Choroid plexus epithelial cell (primary cell): ENCODE data around the gene MYH9.

ENCODE experiments used
- DNase-seq: peaks from one replicate; pipeline ENCODE4 v3.0.0-alpha.2; 2010; ENCODE audit warnings: low read depth
- H3K4me3 ChIP-seq: 2 replicates; pipeline ENCODE4 v1.5.1; 2011; ENCODE audit warnings: low read depth, mild to moderate bottlenecking, control low read depth, low read length, moderate library complexity
- CTCF ChIP-seq: conservative IDR thresholded peaks from 2 replicates; pipeline ENCODE4 v1.5.1; 2011; ENCODE audit warnings: low read depth, mild to moderate bottlenecking, control low read depth, inconsistent platforms, low read length, moderate library complexity

MYH9 gene

DNA sequence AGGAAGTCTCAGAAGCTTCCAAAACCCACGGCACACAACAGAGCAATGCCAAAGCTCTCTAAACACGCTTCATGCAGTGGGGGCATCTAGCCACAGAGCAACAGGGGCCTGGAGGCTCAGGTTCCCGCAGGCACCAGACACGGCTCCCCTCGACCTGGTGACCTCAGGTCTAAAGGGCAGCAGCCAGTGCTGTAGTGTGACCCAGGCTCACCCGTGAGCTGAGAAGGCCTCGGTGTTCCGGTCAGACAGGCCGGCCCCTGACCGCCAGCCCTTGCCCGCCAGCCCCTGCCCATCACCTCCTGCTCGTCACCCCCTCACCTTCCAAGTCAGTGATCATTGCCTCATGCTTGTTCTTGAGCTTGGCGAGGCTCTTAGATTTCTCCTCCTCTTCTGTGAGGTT lies 89.2 kb downstream of the MYH9 start:
- DNase-seq, result no peak
- TF ChIP-seq CTCF, result no peak
- H3K4me3 ChIP-seq, result no peak overlapping the region

GRCh38 chr22:36298118-36298517 lies 89.6 kb downstream of the MYH9 start:
- no peak for DNase-seq
- no peak overlapping the region for H3K4me3 ChIP-seq
- no peak for TF ChIP-seq CTCF

DNA sequence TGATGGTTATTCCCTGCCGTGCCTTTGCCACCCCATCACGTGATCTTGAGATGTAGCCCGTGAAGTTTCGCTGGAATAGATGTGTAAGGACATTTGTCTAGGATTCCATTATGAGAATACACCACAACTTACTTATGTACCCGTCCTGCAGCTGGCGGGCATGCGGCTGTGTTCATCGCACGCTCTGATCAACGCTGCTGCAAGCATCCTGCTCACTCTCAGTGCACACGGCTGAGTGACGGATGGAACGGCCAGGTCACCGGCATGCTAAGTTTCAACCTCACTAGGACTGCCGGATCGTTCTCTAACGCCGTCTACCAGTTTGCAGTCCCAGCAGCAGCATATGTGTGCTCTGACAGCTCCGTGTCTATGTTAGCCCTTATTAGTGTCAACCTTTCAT lies 90.2 kb downstream of the MYH9 start:
- TF ChIP-seq CTCF, result no peak
- DNase-seq, result no peak
- no peak overlapping the region for H3K4me3 ChIP-seq

GRCh38 chr22:36296690-36297089 lies 91.1 kb downstream of the MYH9 start:
- DNase-seq, result no peak
- no peak overlapping the region for H3K4me3 ChIP-seq
- TF ChIP-seq CTCF, result no peak

GRCh38 chr22:36295247-36295646 lies 92.5 kb downstream of the MYH9 start:
- no peak for TF ChIP-seq CTCF
- DNase-seq, result no peak

DNA sequence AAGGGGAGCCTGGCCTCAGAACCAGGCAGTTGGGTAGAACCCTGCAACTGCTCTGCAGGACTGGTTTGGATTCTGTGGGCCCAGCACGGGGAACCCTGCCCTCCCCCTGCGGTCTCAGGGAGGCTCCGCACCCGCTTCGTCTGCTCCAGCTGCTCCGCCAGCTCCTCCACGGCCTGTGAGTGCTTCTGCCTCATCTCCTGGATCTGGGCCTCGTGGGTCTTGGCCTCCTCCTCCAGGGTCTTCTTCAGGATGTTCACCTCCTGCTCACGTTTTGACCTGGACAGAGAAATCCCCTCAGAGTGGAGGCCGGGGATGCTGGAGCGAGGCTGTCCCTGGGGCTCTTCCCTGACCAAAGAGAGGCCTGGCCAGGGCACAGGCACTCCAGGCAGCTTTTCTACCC lies 93.0 kb downstream of the MYH9 start:
- H3K4me3 ChIP-seq, result no peak overlapping the region
- no peak for TF ChIP-seq CTCF
- no peak for DNase-seq

More at GRCh38 chr22:36295247-36295646, 92.5 kb downstream of the MYH9 start:
- no peak overlapping the region for H3K4me3 ChIP-seq

- H3K4me3 ChIP-seq, result no peak overlapping the region
- no peak for DNase-seq
- no peak for TF ChIP-seq CTCF
Observed at GRCh38 chr22:36294293-36294620, 93.5 kb downstream of the MYH9 start.
